KOPT-K1 (cell line): ENCODE data around the gene PPP2R2B.
"Not testable (repeated sequence)": the region's sequence is repeated elsewhere in the genome, so short reads cannot be mapped to it uniquely, and the experiment has no call there.

Experiments used
- H3K27ac ChIP-seq: fragments of 200-600 bp; sonication (generic); 2 replicates; pipeline ENCODE4 v1.5.1; 2016; ENCODE audit warnings: antibody characterized with exemption, mild to moderate bottlenecking, low read depth, low read length; ENCODE audit not compliant: poor library complexity, severe bottlenecking
- H3K36me3 ChIP-seq: fragments of 200-600 bp; sonication (generic); 2 replicates; pipeline ENCODE4 v1.5.1; 2017; ENCODE audit warnings: antibody characterized with exemption, mild to moderate bottlenecking, low read length, moderate library complexity; ENCODE audit not compliant: insufficient read depth
- H3K9me3 ChIP-seq: fragments of 200-600 bp; sonication (generic); 2 replicates; pipeline ENCODE4 v1.5.1; 2017; ENCODE audit warnings: antibody characterized with exemption, low read length, mild to moderate bottlenecking; ENCODE audit not compliant: insufficient read depth, poor library complexity, severe bottlenecking

Gene PPP2R2B

DNA sequence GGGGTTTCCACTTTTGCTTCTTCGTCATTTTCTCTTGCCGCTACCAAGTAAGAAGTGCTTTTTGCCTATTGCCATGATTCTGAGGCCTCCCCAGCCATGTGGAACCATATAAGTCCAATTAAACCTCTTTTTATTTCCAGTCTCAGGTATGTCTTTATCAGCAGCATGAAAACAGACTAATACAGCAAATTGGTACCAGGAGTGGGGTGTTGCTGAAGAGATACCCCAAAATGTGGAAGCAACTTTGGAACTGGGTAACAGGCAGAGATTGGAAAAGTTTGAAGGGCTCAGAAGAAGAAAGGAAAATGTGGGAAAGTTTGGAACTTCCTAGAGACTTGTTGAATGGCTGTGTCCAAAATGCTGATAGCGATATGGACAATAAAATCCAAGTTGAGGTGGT, 149.8 kb downstream of the PPP2R2B start:
- not testable (repeated sequence) for H3K27ac ChIP-seq, H3K36me3 ChIP-seq
- peaks cover 23% of the 10 kb centered on the region for H3K9me3 ChIP-seq

DNA sequence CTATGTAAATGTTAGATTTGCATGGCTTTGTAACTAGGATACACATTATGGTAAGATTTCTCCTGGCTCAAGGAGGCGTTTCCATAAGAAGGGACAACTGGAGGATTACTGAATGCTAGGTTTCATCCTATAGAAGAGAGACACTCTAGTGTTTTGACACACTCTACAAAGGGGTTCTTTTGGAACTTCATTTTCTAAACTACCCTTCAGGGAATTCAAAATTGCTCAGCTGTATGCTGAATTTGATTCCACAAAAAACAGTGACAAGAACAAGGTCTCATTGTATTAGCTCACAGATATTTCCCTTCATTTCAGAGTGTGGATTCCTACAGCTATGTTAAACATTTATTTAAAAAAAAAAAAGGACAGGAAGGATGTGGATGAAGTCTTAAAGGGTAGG, 151.7 kb downstream of the PPP2R2B start:
- peaks cover 23% of the 10 kb centered on the region for H3K9me3 ChIP-seq

GRCh38 chr5:146726020-146726419, 152.5 kb downstream of the PPP2R2B start:
- peaks cover 23% of the 10 kb centered on the region for H3K9me3 ChIP-seq

More for the DNA sequence above, 151.7 kb downstream of the PPP2R2B start:
- Histone ChIP-seq H3K36me3 (no peaks in the 10 kb centered on the region), H3K27ac (no peak overlapping the region)

GRCh38 chr5:146725025-146725424, 153.5 kb downstream of the PPP2R2B start:
- Histone ChIP-seq H3K36me3 (no peaks in the 10 kb centered on the region), H3K27ac (no peak overlapping the region), H3K9me3 (peaks cover 18% of the 10 kb centered on the region)

More at GRCh38 chr5:146726020-146726419, 152.5 kb downstream of the PPP2R2B start:
- Histone ChIP-seq H3K27ac (no peak overlapping the region), H3K36me3 (no peaks in the 10 kb centered on the region)

GRCh38 chr5:146722361-146722779, 156.2 kb downstream of the PPP2R2B start:
- Histone ChIP-seq H3K27ac (no peak overlapping the region), H3K9me3 (no peaks in the 10 kb centered on the region), H3K36me3 (no peaks in the 10 kb centered on the region)

DNA sequence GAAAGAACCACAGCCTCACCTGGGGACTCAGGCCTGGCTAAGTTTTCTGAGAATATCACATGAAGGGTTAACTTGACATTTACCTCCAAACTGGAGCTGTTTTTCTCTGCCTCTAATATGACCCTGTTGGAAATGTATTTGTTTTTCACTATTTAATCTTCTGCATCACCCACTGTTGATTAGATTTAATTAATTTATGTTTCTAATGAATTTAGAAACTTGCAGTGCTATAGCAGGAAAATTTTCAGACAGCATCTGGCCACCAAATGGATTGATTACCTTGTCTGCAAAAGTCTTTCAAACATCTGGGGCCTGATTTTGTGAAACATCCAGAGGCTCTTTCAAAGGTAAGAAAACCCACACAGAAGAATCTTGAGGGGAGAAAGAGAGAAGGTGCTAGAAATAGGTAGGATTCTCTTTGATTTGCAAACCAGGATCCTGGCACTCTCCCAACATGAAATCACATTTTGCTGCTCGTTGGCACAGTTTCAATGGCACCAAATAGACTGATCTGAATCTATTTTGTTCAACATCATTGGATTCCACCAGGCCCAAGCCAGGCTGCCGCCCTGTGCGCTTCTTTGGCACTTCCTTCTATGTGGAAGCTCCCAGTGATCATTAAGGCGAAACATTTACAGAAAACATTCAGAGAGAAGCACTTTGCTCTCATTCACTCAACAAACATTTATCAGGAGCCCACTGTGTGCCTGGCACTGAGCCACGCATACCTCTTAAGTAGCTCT, 157.3 kb downstream of the PPP2R2B start:
- Histone ChIP-seq H3K9me3 (no peaks in the 10 kb centered on the region), H3K27ac (no peak overlapping the region), H3K36me3 (no peaks in the 10 kb centered on the region)

DNA sequence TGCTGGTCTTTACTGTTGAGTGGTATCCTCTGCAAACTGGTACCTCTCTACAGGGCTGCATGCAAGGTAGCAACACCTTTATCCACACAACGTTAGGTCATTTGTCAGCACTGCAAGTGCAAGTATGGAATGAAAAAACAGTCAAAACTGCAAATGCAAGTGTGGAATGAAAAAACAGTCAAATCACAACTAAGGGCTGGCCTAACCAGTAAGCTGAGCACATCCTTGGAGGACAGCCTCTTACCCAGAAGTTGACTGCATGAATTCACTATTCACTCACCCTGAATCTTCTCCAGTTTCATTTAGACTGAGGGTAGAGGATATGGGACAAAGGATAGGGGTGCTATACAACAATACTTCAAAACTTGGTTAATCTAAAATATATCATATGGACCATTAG, 158.4 kb downstream of the PPP2R2B start:
- H3K36me3 ChIP-seq: no peaks in the 10 kb centered on the region
- no peaks in the 10 kb centered on the region for H3K9me3 ChIP-seq
- H3K27ac ChIP-seq: no peak overlapping the region

- H3K36me3 ChIP-seq: no peaks in the 10 kb centered on the region
- H3K27ac ChIP-seq: no peak overlapping the region
- no peaks in the 10 kb centered on the region for H3K9me3 ChIP-seq
These were observed 159.4 kb downstream of the PPP2R2B start for GRCh38 chr5:146719179-146719578.

GRCh38 chr5:146718609-146719008, 159.9 kb downstream of the PPP2R2B start:
- H3K36me3 ChIP-seq: no peaks in the 10 kb centered on the region
- no peaks in the 10 kb centered on the region for H3K9me3 ChIP-seq
- no peak overlapping the region for H3K27ac ChIP-seq

GRCh38 chr5:146717951-146718350, 160.6 kb downstream of the PPP2R2B start:
- Histone ChIP-seq H3K27ac (no peak overlapping the region), H3K36me3 (no peaks in the 10 kb centered on the region), H3K9me3 (no peaks in the 10 kb centered on the region)

DNA sequence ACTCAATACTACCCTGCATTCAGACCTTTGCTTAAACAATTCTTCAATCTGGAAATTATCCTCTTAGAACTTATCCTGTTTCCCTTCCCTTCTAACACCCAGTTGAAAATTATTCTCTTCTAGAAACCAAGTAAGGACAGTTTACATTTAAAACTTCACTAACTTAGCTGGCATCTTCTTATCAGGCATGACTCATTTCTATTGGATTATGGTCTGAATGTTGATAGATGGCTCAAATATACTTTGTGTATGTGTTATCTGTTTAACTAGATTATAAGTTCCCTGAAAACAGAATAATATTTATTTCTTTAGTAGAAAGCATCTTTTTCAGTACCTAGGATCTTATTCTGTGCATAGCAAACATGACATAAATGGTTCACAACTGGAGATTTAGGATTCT, 161.9 kb downstream of the PPP2R2B start:
- no peak overlapping the region for H3K27ac ChIP-seq

GRCh38 chr5:146710348-146710747, 168.2 kb downstream of the PPP2R2B start:
- Histone ChIP-seq H3K36me3 (no peaks in the 10 kb centered on the region), H3K27ac (no peak overlapping the region), H3K9me3 (no peaks in the 10 kb centered on the region)

More for the DNA sequence above, 161.9 kb downstream of the PPP2R2B start:
- no peaks in the 10 kb centered on the region for H3K36me3 ChIP-seq
- H3K9me3 ChIP-seq: no peaks in the 10 kb centered on the region

GRCh38 chr5:146707316-146707715, 171.2 kb downstream of the PPP2R2B start:
- Histone ChIP-seq H3K9me3 (no peaks in the 10 kb centered on the region), H3K36me3 (no peaks in the 10 kb centered on the region), H3K27ac (no peak overlapping the region)

DNA sequence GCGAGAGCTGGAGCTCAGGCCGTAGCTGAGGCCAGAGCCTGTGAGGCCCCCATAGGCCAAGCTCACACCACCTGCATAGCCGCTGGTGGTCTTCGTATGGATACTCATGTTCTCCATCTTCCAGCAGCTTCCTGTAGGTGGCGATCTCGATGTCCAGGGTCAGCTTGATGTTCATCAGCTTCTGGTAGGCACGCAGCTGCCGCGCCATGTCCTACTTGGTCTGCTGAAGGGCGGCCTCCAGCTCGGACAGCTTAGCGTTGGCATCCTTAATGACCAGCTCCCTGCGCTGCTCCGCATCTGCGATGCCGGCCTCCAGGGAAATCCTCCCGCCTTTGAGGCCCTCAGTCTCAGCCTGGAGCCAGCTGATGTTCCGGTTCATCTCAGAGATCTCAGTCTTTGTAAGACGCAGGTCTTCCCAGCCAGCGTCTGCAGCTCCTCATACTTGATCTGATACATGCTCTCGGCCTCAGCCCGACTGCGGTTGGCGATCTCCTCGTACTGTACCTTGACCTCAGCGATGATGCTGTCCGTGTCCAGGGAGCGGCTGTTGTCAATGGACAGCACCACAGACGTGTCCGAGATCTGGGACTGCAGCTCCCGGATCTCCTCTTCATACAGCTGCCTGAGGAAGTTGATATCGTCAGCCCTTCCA, 172.1 kb downstream of the PPP2R2B start:
- Histone ChIP-seq H3K9me3 (no peaks in the 10 kb centered on the region), H3K27ac (no peak overlapping the region), H3K36me3 (no peaks in the 10 kb centered on the region)

GRCh38 chr5:146704949-146705665, 173.4 kb downstream of the PPP2R2B start:
- H3K36me3 ChIP-seq: no peaks in the 10 kb centered on the region
- H3K9me3 ChIP-seq: no peaks in the 10 kb centered on the region
- no peak overlapping the region for H3K27ac ChIP-seq
